ENCODE data around the gene LPGAT1. TPM values are rescaled to one million over a fixed set of nuclear protein-coding genes. Genes with fewer than 3 reads are reported as not detected.

Gene LPGAT1
- total and polyA plus RNA-seq, 2 experiments from 2014 or later = 36.4 to 92.1 TPM

DNA sequence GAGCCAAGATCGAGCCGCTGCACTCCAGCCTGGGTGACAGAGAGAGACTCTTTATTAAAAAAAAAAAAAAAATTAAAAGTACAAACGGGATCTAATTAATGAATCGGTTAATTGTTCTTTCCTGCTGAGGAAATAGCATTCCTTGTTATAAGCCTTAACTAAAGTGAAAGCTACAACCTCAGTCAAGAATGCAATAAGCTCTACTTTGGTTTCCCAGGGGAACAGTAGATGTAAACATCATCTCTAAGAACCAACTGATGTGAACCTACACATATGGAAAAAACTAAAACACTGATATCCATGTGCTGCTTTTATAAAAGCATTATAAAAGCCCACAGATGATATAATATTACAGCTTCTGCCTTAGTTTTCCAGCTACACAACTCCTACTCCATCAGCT, 41.9 kb downstream of the LPGAT1 start:
- no peaks in the 10 kb centered on the region for H3K79me2 ChIP-seq
- WGBS (ENCODE audit: low lambda C conversion rate, missing lambda C conversion rate) = 88% methylated on average over 4 of the region's 4 CpGs
- H4K20me1 ChIP-seq (ENCODE audit: insufficient read depth, poor library complexity, severe bottlenecking) = no peaks in the 10 kb centered on the region
- no peak for TF ChIP-seq EZH2 (IDR thresholded peaks at IDR 0.05; ENCODE audit: borderline replicate concordance)
- no peak for TF ChIP-seq EZH2phosphoT487 (IDR thresholded peaks at IDR 0.05; ENCODE audit: low read depth, severe bottlenecking, unreplicated experiment)
- TF ChIP-seq, protein P1, sequence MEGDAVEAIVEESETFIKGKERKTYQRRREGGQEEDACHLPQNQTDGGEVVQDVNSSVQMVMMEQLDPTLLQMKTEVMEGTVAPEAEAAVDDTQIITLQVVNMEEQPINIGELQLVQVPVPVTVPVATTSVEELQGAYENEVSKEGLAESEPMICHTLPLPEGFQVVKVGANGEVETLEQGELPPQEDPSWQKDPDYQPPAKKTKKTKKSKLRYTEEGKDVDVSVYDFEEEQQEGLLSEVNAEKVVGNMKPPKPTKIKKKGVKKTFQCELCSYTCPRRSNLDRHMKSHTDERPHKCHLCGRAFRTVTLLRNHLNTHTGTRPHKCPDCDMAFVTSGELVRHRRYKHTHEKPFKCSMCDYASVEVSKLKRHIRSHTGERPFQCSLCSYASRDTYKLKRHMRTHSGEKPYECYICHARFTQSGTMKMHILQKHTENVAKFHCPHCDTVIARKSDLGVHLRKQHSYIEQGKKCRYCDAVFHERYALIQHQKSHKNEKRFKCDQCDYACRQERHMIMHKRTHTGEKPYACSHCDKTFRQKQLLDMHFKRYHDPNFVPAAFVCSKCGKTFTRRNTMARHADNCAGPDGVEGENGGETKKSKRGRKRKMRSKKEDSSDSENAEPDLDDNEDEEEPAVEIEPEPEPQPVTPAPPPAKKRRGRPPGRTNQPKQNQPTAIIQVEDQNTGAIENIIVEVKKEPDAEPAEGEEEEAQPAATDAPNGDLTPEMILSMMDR (IDR thresholded peaks at IDR 0.05; ENCODE audit: poor library complexity) = no peak
- DNase-seq (ENCODE audit: low spot score) = no peak
- H3K27ac ChIP-seq = no peak overlapping the region
- no peaks in the 10 kb centered on the region for H3K27me3 ChIP-seq
- no peaks in the 10 kb centered on the region for H3K9me2 ChIP-seq (replicated peaks; ENCODE audit: insufficient read depth)
- H2AFZ ChIP-seq = no peak overlapping the region
- no peaks in the 10 kb centered on the region for H3K9me3 ChIP-seq (ENCODE audit: low read depth)
- H3K36me3 ChIP-seq (replicated peaks; ENCODE audit: insufficient read depth, low read depth) = no peaks in the 10 kb centered on the region
- peaks cover 3% of the 10 kb centered on the region for H3K4me1 ChIP-seq (ENCODE audit: insufficient read depth)
- no peak overlapping the region for H3K4me3 ChIP-seq
- H3K4me2 ChIP-seq = no peak overlapping the region

DNA sequence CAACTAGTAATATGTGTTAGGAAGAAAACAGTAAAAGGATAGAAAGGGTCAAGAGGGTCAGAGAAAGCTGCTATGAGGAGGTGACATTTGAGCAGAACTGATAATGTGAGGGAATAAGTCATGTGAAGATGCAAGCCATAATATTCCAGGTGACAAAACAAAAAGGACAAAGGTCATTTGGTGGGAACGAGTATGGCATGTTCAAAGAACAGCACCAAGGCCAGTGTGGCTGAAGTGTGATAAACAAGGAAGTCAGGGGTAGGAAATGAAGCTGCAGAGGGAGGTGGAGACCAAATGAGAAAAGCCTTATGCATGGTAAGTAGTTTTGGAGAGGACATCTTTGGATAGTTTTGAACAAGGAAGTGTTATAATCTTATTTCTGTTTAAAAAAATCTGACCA, 46.7 kb downstream of the LPGAT1 start:
- no peak for TF ChIP-seq EZH2phosphoT487 (IDR thresholded peaks at IDR 0.05; ENCODE audit: low read depth, severe bottlenecking, unreplicated experiment)
- TF ChIP-seq, protein P1 (IDR thresholded peaks at IDR 0.05; ENCODE audit: poor library complexity) = no peak
- no peak for TF ChIP-seq EZH2 (IDR thresholded peaks at IDR 0.05; ENCODE audit: borderline replicate concordance)
- WGBS (ENCODE audit: low lambda C conversion rate, missing lambda C conversion rate) = 58% methylated on average over 1 of the region's 1 CpG
- no peaks in the 10 kb centered on the region for H3K79me2 ChIP-seq
- no peaks in the 10 kb centered on the region for H3K27me3 ChIP-seq
- H2AFZ ChIP-seq = no peak overlapping the region
- DNase-seq (ENCODE audit: low spot score) = peak; percentile 63
- no peak overlapping the region for H3K4me3 ChIP-seq
- no peak overlapping the region for H3K4me2 ChIP-seq
- no peaks in the 10 kb centered on the region for H3K9me2 ChIP-seq (replicated peaks; ENCODE audit: insufficient read depth)
- peaks cover 6% of the 10 kb centered on the region for H3K4me1 ChIP-seq (ENCODE audit: insufficient read depth)
- H4K20me1 ChIP-seq (ENCODE audit: insufficient read depth, poor library complexity, severe bottlenecking) = no peaks in the 10 kb centered on the region
- no peaks in the 10 kb centered on the region for H3K9me3 ChIP-seq (ENCODE audit: low read depth)
- peak overlapping the region; percentile 67 for H3K27ac ChIP-seq
- no peaks in the 10 kb centered on the region for H3K36me3 ChIP-seq (replicated peaks; ENCODE audit: insufficient read depth, low read depth)

DNA sequence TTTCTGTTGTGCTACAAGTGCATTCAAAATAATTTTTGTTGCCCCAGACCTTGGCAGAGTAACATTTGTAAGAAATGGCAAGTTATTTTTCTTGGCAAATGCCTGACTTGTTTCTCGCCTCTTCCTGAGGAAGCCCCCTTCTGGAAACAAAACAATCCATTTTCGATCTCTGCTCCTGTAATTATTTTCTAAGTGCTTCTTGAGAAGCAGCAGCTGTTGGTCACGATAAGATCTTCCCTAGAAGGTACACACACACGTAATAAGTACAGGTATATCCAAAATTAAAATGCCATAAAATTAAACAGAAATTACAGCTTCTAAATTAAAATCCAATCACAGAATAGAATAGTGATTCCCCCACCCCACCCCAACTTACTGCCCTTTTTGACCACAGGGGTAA, 47.3 kb downstream of the LPGAT1 start:
- H3K4me2 ChIP-seq = no peak overlapping the region
- no peaks in the 10 kb centered on the region for H4K20me1 ChIP-seq (ENCODE audit: insufficient read depth, poor library complexity, severe bottlenecking)
- H3K9me3 ChIP-seq (ENCODE audit: low read depth) = no peaks in the 10 kb centered on the region
- DNase-seq (ENCODE audit: low spot score) = no peak
- H3K36me3 ChIP-seq (replicated peaks; ENCODE audit: insufficient read depth, low read depth) = no peaks in the 10 kb centered on the region
- no peaks in the 10 kb centered on the region for H3K79me2 ChIP-seq
- peak overlapping the region; percentile 67 for H3K27ac ChIP-seq
- no peak overlapping the region for H3K4me3 ChIP-seq
- H3K27me3 ChIP-seq = no peaks in the 10 kb centered on the region
- H2AFZ ChIP-seq = no peak overlapping the region
- H3K9me2 ChIP-seq (replicated peaks; ENCODE audit: insufficient read depth) = no peaks in the 10 kb centered on the region
- peaks cover 6% of the 10 kb centered on the region for H3K4me1 ChIP-seq (ENCODE audit: insufficient read depth)
- no peak for TF ChIP-seq EZH2 (IDR thresholded peaks at IDR 0.05; ENCODE audit: borderline replicate concordance)
- TF ChIP-seq, protein P1 (IDR thresholded peaks at IDR 0.05; ENCODE audit: poor library complexity) = no peak
- TF ChIP-seq EZH2phosphoT487 (IDR thresholded peaks at IDR 0.05; ENCODE audit: low read depth, severe bottlenecking, unreplicated experiment) = no peak
- WGBS (ENCODE audit: low lambda C conversion rate, missing lambda C conversion rate) = 82% methylated on average over 4 of the region's 4 CpGs

DNA sequence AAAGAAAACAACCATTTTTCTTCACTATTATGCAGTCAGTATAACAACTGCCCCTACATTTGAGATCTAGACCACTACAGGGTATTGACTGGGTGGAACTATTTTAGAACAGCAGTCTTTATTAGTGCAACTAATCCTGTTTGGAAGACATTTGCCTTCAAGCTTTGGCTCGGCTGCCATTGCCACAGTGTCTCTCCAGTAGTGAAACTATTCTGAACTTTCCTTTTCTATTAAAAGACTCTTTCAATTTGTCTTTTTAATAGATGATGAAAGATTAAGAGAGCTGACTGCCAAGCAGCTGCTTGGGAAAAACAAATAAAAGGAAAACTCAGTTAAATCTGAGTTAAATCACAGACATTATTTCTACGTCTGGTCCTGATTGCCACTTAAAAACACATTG, 49.3 kb downstream of the LPGAT1 start:
- H3K27ac ChIP-seq = no peak overlapping the region
- no peaks in the 10 kb centered on the region for H3K36me3 ChIP-seq (replicated peaks; ENCODE audit: insufficient read depth, low read depth)

More for the DNA sequence above, 49.3 kb downstream of the LPGAT1 start:
- no peaks in the 10 kb centered on the region for H4K20me1 ChIP-seq (ENCODE audit: insufficient read depth, poor library complexity, severe bottlenecking)
- H3K79me2 ChIP-seq = no peaks in the 10 kb centered on the region
- no peak for DNase-seq (ENCODE audit: low spot score)
- no peak overlapping the region for H3K4me3 ChIP-seq
- no peak overlapping the region for H3K4me2 ChIP-seq
- no peaks in the 10 kb centered on the region for H3K9me3 ChIP-seq (ENCODE audit: low read depth)
- H3K4me1 ChIP-seq (ENCODE audit: insufficient read depth) = peaks cover 6% of the 10 kb centered on the region
- no peak for TF ChIP-seq EZH2phosphoT487 (IDR thresholded peaks at IDR 0.05; ENCODE audit: low read depth, severe bottlenecking, unreplicated experiment)
- no peak for TF ChIP-seq EZH2 (IDR thresholded peaks at IDR 0.05; ENCODE audit: borderline replicate concordance)
- TF ChIP-seq, protein P1 (IDR thresholded peaks at IDR 0.05; ENCODE audit: poor library complexity) = no peak
- WGBS (ENCODE audit: low lambda C conversion rate, missing lambda C conversion rate) = 70% methylated on average over 2 of the region's 2 CpGs
- H3K9me2 ChIP-seq (replicated peaks; ENCODE audit: insufficient read depth) = no peaks in the 10 kb centered on the region
- H2AFZ ChIP-seq = no peak overlapping the region
- H3K27me3 ChIP-seq = no peaks in the 10 kb centered on the region
